GM12801 (cell line): Measurements from ENCODE around the gene RPL41.

Source experiments
- CTCF ChIP-seq: IDR thresholded peaks from one replicate; pipeline ENCODE4 v1.5.1; 2011; ENCODE audit warnings: control low read depth; ENCODE audit not compliant: insufficient read length; ENCODE audit errors: extremely low read depth

The RPL41 gene

GRCh38 chr12:56080556-56081138 lies 35.8 kb upstream of the RPL41 start:
- TF ChIP-seq CTCF = no peak

GRCh38 chr12:56081393-56082347 lies 34.8 kb upstream of the RPL41 start:
- TF ChIP-seq CTCF = no peak

- no peak for TF ChIP-seq CTCF
Observed at GRCh38 chr12:56082382-56082781, 34.1 kb upstream of the RPL41 start.

- TF ChIP-seq CTCF = no peak
Observed at GRCh38 chr12:56082967-56083366, 33.5 kb upstream of the RPL41 start.

- no peak for TF ChIP-seq CTCF
Observed at GRCh38 chr12:56084958-56085543, 31.4 kb upstream of the RPL41 start.

- TF ChIP-seq CTCF = no peak
Observed at GRCh38 chr12:56086096-56086495, 30.3 kb upstream of the RPL41 start.

GRCh38 chr12:56086608-56087007 lies 29.8 kb upstream of the RPL41 start:
- no peak for TF ChIP-seq CTCF
